Astrocyte (in vitro differentiated cells and primary cell): Measurements from ENCODE around the gene SLC1A3. TPM values are rescaled to one million over a fixed set of nuclear protein-coding genes. Genes with fewer than 3 reads are reported as not detected.

Experiments used
- DNase-seq: peaks from one replicate; pipeline ENCODE4 v3.0.0-alpha.2; 2010; ENCODE audit warnings: low read depth
- FAIRE-seq: peaks from 2 replicates; lab custom pipeline; 2011; peaks lifted over from hg19 to GRCh38; lab: Jason Lieb, UNC
- H2AFZ ChIP-seq: 2 replicates; pipeline ENCODE4 v1.6.0; 2012; ENCODE audit warnings: low read depth, low read length, inconsistent platforms
- H3K27ac ChIP-seq: 2 replicates; pipeline ENCODE4 v1.5.1; 2011; ENCODE audit warnings: low read depth, low read length, inconsistent platforms
- H3K27me3 ChIP-seq: 2 replicates; pipeline ENCODE4 v1.6.0; 2011; ENCODE audit warnings: low read length, inconsistent platforms; ENCODE audit not compliant: insufficient read depth
- H3K36me3 ChIP-seq: 2 replicates; pipeline ENCODE4 v1.5.1; 2011; ENCODE audit warnings: low read length, inconsistent platforms; ENCODE audit not compliant: insufficient read depth
- H3K4me1 ChIP-seq: 2 replicates; pipeline ENCODE4 v1.5.1; 2011; ENCODE audit warnings: low read length, inconsistent platforms; ENCODE audit not compliant: insufficient read depth
- H3K4me2 ChIP-seq: 2 replicates; pipeline ENCODE4 v1.6.0; 2012; ENCODE audit warnings: low read length, inconsistent platforms
- H3K4me3 ChIP-seq: 2 replicates; pipeline ENCODE4 v1.5.1; 2011; ENCODE audit warnings: low read depth, mild to moderate bottlenecking, low read length, inconsistent platforms; ENCODE audit not compliant: insufficient read depth
- H3K79me2 ChIP-seq: 2 replicates; pipeline ENCODE4 v1.6.0; 2012; ENCODE audit warnings: mild to moderate bottlenecking, low read length, inconsistent platforms; ENCODE audit not compliant: insufficient read depth
- H3K9ac ChIP-seq: 2 replicates; pipeline ENCODE4 v1.6.0; 2012; ENCODE audit warnings: mild to moderate bottlenecking, low read length, inconsistent platforms
- H3K9me3 ChIP-seq: 2 replicates; pipeline ENCODE4 v1.5.1; 2012; ENCODE audit warnings: low read depth, mild to moderate bottlenecking, low read length, inconsistent platforms; ENCODE audit not compliant: insufficient read depth
- H4K20me1 ChIP-seq: 2 replicates; pipeline ENCODE4 v1.6.0; 2012; ENCODE audit warnings: low read length, inconsistent platforms; ENCODE audit not compliant: insufficient read depth
- H3K27ac Mint-ChIP-seq: one replicate; pipeline ENCODE4 v1.8.0; 2021; ENCODE audit warnings: mild to moderate bottlenecking, mixed read lengths; ENCODE audit not compliant: unreplicated experiment
- H3K27me3 Mint-ChIP-seq: one replicate; pipeline ENCODE4 v1.8.0; 2021; ENCODE audit warnings: low read depth, mixed read lengths; ENCODE audit not compliant: unreplicated experiment
- H3K36me3 Mint-ChIP-seq: one replicate; pipeline ENCODE4 v1.8.0; 2021; ENCODE audit warnings: low read depth, mixed read lengths; ENCODE audit not compliant: unreplicated experiment
- H3K4me1 Mint-ChIP-seq: one replicate; pipeline ENCODE4 v1.8.0; 2021; ENCODE audit warnings: low read depth, mixed read lengths; ENCODE audit not compliant: unreplicated experiment
- H3K4me3 Mint-ChIP-seq: one replicate; pipeline ENCODE4 v1.8.0; 2021; ENCODE audit warnings: mild to moderate bottlenecking, moderate library complexity, mixed read lengths; ENCODE audit not compliant: unreplicated experiment
- H3K9me3 Mint-ChIP-seq: one replicate; pipeline ENCODE4 v1.8.0; 2021; ENCODE audit warnings: mild to moderate bottlenecking, mixed read lengths; ENCODE audit not compliant: unreplicated experiment
- EZH2 ChIP-seq: IDR thresholded peaks from 2 replicates; pipeline ENCODE4 v1.6.1; 2012; ENCODE audit warnings: mild to moderate bottlenecking, low read length, inconsistent platforms; ENCODE audit not compliant: insufficient read depth
- total RNA-seq: library from RNA; stranded (reverse); gene quantifications from 2 replicates; pipeline ENCODE4 v1.2.1, GENCODE V29; 2021
- TF ChIP-seq, protein P1 (sequence below): IDR thresholded peaks from 2 replicates; pipeline ENCODE4 v1.5.1; 2011; ENCODE audit warnings: low read depth, mild to moderate bottlenecking, inconsistent platforms, low read length, moderate library complexity; ENCODE audit not compliant: insufficient read depth

Gene SLC1A3
- total RNA-seq, 1 donor from 2014 or later, result 23.8 TPM

DNA sequence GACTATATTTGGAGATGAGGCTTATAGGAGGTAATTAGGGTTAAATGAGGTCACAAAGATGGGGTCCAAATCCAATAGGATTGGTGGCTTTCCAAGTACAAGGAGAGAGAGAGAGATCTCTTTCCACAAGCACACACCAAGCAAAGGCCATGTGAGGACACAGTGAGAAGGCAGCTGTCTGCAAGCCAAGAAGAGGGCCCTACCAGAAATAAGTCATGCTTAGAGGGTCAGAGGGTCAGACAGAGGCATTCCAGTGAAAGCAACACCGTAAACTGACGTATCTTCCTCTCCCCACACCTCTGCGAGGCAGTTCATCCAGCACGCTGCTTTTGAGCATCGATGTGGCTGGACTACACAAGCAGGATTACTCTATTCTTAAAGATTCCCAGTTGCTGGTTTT, 87.9 kb downstream of the SLC1A3 start:
- Histone ChIP-seq H3K9me3 (no peaks in the 10 kb centered on the region), H3K79me2 (no peaks in the 10 kb centered on the region), H3K9ac (no peak overlapping the region), H2AFZ (no peak overlapping the region), H3K4me3 (no peak overlapping the region), H3K4me2 (no peak overlapping the region), H3K36me3 (no peaks in the 10 kb centered on the region), H3K27me3 (no peaks in the 10 kb centered on the region), H4K20me1 (no peaks in the 10 kb centered on the region), H3K4me1 (peaks cover 13% of the 10 kb centered on the region), H3K27ac (no peak overlapping the region)
- H3K36me3 Mint-ChIP-seq, result no peaks in the 10 kb centered on the region
- DNase-seq (peak; percentile 5), FAIRE-seq (no peak)
- TF ChIP-seq, protein P1, sequence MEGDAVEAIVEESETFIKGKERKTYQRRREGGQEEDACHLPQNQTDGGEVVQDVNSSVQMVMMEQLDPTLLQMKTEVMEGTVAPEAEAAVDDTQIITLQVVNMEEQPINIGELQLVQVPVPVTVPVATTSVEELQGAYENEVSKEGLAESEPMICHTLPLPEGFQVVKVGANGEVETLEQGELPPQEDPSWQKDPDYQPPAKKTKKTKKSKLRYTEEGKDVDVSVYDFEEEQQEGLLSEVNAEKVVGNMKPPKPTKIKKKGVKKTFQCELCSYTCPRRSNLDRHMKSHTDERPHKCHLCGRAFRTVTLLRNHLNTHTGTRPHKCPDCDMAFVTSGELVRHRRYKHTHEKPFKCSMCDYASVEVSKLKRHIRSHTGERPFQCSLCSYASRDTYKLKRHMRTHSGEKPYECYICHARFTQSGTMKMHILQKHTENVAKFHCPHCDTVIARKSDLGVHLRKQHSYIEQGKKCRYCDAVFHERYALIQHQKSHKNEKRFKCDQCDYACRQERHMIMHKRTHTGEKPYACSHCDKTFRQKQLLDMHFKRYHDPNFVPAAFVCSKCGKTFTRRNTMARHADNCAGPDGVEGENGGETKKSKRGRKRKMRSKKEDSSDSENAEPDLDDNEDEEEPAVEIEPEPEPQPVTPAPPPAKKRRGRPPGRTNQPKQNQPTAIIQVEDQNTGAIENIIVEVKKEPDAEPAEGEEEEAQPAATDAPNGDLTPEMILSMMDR, result no peak
- no peak for TF ChIP-seq EZH2
- peaks cover 20% of the 10 kb centered on the region for H3K4me1 Mint-ChIP-seq
- H3K27ac Mint-ChIP-seq, result no peak overlapping the region
- H3K4me3 Mint-ChIP-seq, result no peak overlapping the region
- H3K9me3 Mint-ChIP-seq, result no peaks in the 10 kb centered on the region
- H3K27me3 Mint-ChIP-seq, result peaks cover 9% of the 10 kb centered on the region

DNA sequence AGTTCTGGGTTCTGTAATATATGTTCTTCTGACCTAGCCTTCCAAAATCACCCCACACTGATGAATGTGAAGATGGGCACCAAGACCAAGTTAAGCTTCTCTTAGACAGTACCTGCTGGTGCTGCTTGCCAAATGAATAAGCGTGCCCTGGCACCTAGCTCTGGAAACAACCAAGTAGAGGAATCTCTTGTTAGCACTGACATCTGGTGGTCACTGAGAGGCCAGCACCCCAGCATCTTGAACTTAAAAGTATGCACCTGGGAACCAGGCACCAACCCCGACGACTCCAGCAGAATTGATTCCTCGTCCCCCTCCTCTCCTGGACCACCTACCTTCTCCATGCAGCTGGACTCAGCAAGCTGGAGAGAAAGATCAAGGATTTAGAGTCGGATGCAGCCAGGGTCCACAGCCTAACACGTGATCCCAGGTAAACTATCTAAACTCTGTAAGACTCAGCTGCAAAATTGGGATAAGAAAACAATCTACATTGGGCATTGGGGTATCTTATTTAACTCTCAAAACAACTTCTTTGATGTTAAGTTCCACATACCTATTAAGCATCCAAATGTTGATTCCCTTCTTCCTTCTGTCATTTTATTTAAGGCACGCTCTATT, 89.8 kb downstream of the SLC1A3 start:
- Histone ChIP-seq H3K4me1 (peaks cover 13% of the 10 kb centered on the region), H4K20me1 (no peaks in the 10 kb centered on the region), H3K27ac (no peak overlapping the region), H3K9me3 (no peaks in the 10 kb centered on the region), H3K9ac (no peak overlapping the region), H3K4me3 (no peak overlapping the region), H3K36me3 (no peaks in the 10 kb centered on the region), H3K27me3 (peaks cover 5% of the 10 kb centered on the region), H3K4me2 (no peak overlapping the region), H2AFZ (no peak overlapping the region), H3K79me2 (no peaks in the 10 kb centered on the region)
- H3K4me1 Mint-ChIP-seq, result peaks cover 16% of the 10 kb centered on the region
- H3K27me3 Mint-ChIP-seq, result peaks cover 12% of the 10 kb centered on the region
- no peak for TF ChIP-seq EZH2
- TF ChIP-seq, protein P1, result peak; percentile 83
- H3K36me3 Mint-ChIP-seq, result no peaks in the 10 kb centered on the region
- FAIRE-seq, result no peak
- peak; percentile 41 for DNase-seq
- no peak overlapping the region for H3K4me3 Mint-ChIP-seq
- peak overlapping the region; percentile 19 for H3K27ac Mint-ChIP-seq
- no peaks in the 10 kb centered on the region for H3K9me3 Mint-ChIP-seq

DNA sequence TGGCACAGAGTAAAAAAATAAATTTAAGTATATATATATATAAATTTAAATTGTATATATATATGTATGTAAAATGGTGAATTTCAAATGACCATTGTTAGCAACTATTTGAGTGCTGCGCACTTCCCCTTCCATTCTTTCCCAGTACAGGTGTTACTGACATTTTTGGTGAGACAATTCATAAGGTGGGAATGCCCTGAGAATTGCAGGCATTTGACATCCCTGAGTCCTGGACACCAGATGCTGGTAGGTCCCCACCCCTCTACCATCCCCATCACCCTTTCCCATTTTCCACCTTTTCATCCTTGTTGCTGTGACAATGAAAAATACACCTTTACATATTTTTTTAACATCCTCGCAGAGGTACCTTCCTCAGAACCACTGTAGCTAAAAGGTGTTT, 91.6 kb downstream of the SLC1A3 start:
- peaks cover 12% of the 10 kb centered on the region for H3K27me3 Mint-ChIP-seq
- no peak for DNase-seq
- H3K27me3 ChIP-seq, result peaks cover 19% of the 10 kb centered on the region

More for the DNA sequence above, 91.6 kb downstream of the SLC1A3 start:
- Histone ChIP-seq H3K9me3 (no peaks in the 10 kb centered on the region), H3K27ac (no peak overlapping the region), H3K36me3 (no peaks in the 10 kb centered on the region), H3K4me2 (no peak overlapping the region), H4K20me1 (no peaks in the 10 kb centered on the region), H3K9ac (no peak overlapping the region), H3K4me1 (peaks cover under 1% of the 10 kb centered on the region), H3K4me3 (no peak overlapping the region), H3K79me2 (no peaks in the 10 kb centered on the region), H2AFZ (no peak overlapping the region)
- H3K4me3 Mint-ChIP-seq, result no peak overlapping the region
- peaks cover 9% of the 10 kb centered on the region for H3K4me1 Mint-ChIP-seq
- FAIRE-seq, result no peak
- no peaks in the 10 kb centered on the region for H3K9me3 Mint-ChIP-seq
- H3K27ac Mint-ChIP-seq, result no peak overlapping the region
- H3K36me3 Mint-ChIP-seq, result no peaks in the 10 kb centered on the region
- no peak for TF ChIP-seq EZH2
- TF ChIP-seq, protein P1, result no peak
